ENCODE measurements around the gene HCRTR1. TPM values are rescaled to one million over a fixed set of nuclear protein-coding genes. Genes with fewer than 3 reads are reported as not detected.

HCRTR1 gene
- total RNA-seq, 1 experiment from 2014 or later = not detected

DNA sequence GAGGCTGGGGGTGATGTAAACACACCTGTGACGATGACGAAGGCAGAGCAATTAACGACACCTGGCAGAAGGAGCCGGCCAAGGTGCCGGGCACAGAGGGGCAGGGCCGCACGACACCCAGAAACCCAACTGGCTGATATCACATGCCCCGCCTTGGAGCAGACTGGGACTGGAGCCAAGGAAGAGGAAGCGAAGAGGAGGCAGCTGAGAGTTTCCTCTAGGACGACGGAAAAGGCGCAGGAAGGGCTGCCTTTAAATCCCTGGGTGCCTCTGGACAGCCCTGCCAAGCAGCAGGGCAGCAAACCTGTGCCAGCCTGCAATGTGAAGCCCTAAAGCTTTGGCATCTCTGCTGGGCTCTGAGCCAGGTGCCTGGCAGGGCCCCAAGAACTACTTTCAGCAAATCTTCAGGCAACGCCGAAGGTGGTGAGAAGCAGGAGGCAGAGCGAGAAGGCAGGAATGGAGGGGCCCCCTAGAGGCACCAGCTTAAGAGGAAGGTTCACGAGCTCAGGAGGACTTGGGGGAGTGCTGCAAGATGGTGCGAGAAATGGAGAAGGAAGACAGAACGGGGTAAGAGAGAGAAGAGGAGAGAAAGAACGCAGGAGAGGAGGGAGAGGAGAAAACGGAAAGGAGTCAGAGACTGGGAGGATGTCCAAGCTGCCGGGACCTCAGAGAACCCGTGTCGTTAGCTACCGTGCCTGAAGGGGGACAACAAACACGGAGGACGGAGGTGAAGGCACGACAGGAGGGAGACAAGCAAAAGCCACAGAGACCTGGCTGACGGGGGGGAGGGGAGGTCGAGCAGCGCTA, 52.5 kb downstream of the HCRTR1 start:
- POLR2A ChIA-PET (ENCODE audit: unreplicated experiment) = interaction anchor here (0.6 kb wide), 1 partner anchor 128 kb away, joined by 6 read pairs; no protein-coding TSS in a partner anchor
- peak overlapping the region; percentile 60 for H3K4me3 ChIP-seq (ENCODE audit: low read length)

DNA sequence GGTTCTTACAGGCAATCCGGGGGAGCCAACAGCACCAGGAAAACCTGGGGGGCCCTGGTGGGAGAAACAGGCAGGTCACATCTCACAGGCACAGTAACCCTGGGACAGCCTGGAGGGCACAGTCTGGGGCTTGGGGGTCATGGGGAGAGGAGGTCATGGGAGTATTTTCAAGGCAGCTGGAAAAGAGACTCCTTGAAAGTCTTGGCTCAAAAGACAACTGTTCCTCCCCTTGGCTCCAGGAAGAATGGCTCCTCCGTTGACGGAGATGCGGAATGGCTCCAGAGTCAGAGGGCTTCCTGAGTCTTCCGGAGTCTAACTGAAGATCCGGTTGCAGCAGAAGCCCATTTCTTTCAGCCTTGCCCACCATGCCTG, 53.1 kb downstream of the HCRTR1 start:
- H3K36me3 ChIP-seq (ENCODE audit: low read depth, low read length) = no peaks in the 10 kb centered on the region
- peak overlapping the region; percentile 24 for H3K9ac ChIP-seq (ENCODE audit: low read length)
- no peaks in the 10 kb centered on the region for H3K27me3 ChIP-seq (ENCODE audit: low read length)
- POLR2A ChIA-PET (ENCODE audit: unreplicated experiment) = no interaction called here
- H3K9me2 ChIP-seq (replicated peaks; ENCODE audit: low read length) = no peaks in the 10 kb centered on the region
- H3K9me3 ChIP-seq (ENCODE audit: low read length) = no peaks in the 10 kb centered on the region
- CTCF ChIA-PET = interaction anchor here (1.3 kb wide), 1 partner anchor 34 kb away, joined by 5 read pairs; no protein-coding TSS in a partner anchor
- peaks cover 28% of the 10 kb centered on the region for H3K4me1 ChIP-seq (ENCODE audit: insufficient read depth, low read length)
- peak overlapping the region; percentile 86 for H3K4me2 ChIP-seq (ENCODE audit: low read length)
- H3F3A ChIP-seq (ENCODE audit: low read length, unreplicated experiment) = no peaks in the 10 kb centered on the region
- no peaks in the 10 kb centered on the region for H3K79me2 ChIP-seq (ENCODE audit: low read length)
- TF ChIP-seq EZH2 (IDR thresholded peaks at IDR 0.05; ENCODE audit: low read length, unreplicated experiment) (no peak), EZH2phosphoT487 (IDR thresholded peaks at IDR 0.05; ENCODE audit: borderline replicate concordance, low read length) (no peak)
- TF ChIP-seq, protein P1, sequence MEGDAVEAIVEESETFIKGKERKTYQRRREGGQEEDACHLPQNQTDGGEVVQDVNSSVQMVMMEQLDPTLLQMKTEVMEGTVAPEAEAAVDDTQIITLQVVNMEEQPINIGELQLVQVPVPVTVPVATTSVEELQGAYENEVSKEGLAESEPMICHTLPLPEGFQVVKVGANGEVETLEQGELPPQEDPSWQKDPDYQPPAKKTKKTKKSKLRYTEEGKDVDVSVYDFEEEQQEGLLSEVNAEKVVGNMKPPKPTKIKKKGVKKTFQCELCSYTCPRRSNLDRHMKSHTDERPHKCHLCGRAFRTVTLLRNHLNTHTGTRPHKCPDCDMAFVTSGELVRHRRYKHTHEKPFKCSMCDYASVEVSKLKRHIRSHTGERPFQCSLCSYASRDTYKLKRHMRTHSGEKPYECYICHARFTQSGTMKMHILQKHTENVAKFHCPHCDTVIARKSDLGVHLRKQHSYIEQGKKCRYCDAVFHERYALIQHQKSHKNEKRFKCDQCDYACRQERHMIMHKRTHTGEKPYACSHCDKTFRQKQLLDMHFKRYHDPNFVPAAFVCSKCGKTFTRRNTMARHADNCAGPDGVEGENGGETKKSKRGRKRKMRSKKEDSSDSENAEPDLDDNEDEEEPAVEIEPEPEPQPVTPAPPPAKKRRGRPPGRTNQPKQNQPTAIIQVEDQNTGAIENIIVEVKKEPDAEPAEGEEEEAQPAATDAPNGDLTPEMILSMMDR (conservative IDR thresholded peaks at IDR 0.05; ENCODE audit: low read depth, low read length) = no peak
- H4K20me1 ChIP-seq (ENCODE audit: low read length) = no peaks in the 10 kb centered on the region
- H3K4me3 ChIP-seq (ENCODE audit: low read length) = peak overlapping the region; percentile 60
- intact Hi-C loops (cut with micrococcal nuclease) = loop anchor here (1.0 to 2.0 kb wide), 2 partner anchors 45 to 90 kb away; no protein-coding TSS in a partner anchor
- DNase-seq = no peak
- peak overlapping the region; percentile 43 for H3K27ac ChIP-seq (ENCODE audit: low read length)
- BruUV-seq (replicated peaks) = TSS peak; percentile 44
- H2AFZ ChIP-seq (ENCODE audit: low read length) = peak overlapping the region; percentile 70
- ATAC-seq = no peak

More for the DNA sequence above, 52.5 kb downstream of the HCRTR1 start:
- ATAC-seq (peak; percentile 70), DNase-seq (peak; percentile 77)
- Histone ChIP-seq H2AFZ (ENCODE audit: low read length) (peak overlapping the region; percentile 70), H3K36me3 (ENCODE audit: low read depth, low read length) (no peaks in the 10 kb centered on the region), H3F3A (ENCODE audit: low read length, unreplicated experiment) (no peaks in the 10 kb centered on the region), H3K9me2 (replicated peaks; ENCODE audit: low read length) (no peaks in the 10 kb centered on the region), H3K9me3 (ENCODE audit: low read length) (no peaks in the 10 kb centered on the region), H3K9ac (ENCODE audit: low read length) (peak overlapping the region; percentile 24), H3K4me2 (ENCODE audit: low read length) (peak overlapping the region; percentile 86), H3K4me1 (ENCODE audit: insufficient read depth, low read length) (peaks cover 28% of the 10 kb centered on the region), H3K27me3 (ENCODE audit: low read length) (no peaks in the 10 kb centered on the region), H3K79me2 (ENCODE audit: low read length) (no peaks in the 10 kb centered on the region), H4K20me1 (ENCODE audit: low read length) (no peaks in the 10 kb centered on the region), H3K27ac (ENCODE audit: low read length) (peak overlapping the region; percentile 43)
- TF ChIP-seq EZH2 (IDR thresholded peaks at IDR 0.05; ENCODE audit: low read length, unreplicated experiment) (no peak), EZH2phosphoT487 (IDR thresholded peaks at IDR 0.05; ENCODE audit: borderline replicate concordance, low read length) (no peak)
- TF ChIP-seq, protein P1 (conservative IDR thresholded peaks at IDR 0.05; ENCODE audit: low read depth, low read length) = peak; percentile 60
- CTCF ChIA-PET = interaction anchor here (0.8 to 1.3 kb wide), 2 partner anchors 35 to 119 kb away, joined by 5 to 15 read pairs; no protein-coding TSS in a partner anchor
- BruUV-seq (replicated peaks) = no TSS peak
- intact Hi-C loops (cut with micrococcal nuclease) = loop anchor here (1.0 to 2.0 kb wide), 2 partner anchors 45 to 91 kb away; no protein-coding TSS in a partner anchor

DNA sequence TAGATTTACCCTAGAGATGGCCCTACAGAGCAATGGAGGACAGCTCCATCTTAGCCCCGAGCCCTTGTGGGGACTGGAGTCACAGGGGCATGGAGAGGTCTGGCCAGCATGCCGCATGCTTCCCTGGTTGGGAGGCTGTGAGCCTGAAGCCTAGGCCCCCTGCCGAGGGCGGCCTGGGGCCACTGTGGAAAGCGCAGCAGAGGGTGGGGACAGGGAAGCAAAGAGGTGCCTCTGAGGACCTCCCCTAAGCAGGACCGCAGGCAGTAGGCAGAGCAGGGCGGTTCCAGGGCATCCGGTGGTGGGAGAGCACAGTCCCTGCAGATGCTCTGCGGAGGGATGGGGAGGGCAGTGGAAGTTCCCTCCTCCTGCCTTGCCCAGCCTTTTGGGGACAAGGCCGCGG, 53.7 kb downstream of the HCRTR1 start:
- CTCF ChIA-PET = no interaction called here
- Histone ChIP-seq H3K27me3 (ENCODE audit: low read length) (no peaks in the 10 kb centered on the region), H3K36me3 (ENCODE audit: low read depth, low read length) (no peaks in the 10 kb centered on the region)

More for the DNA sequence above, 53.7 kb downstream of the HCRTR1 start:
- TF ChIP-seq, protein P1 (conservative IDR thresholded peaks at IDR 0.05; ENCODE audit: low read depth, low read length) = no peak
- TF ChIP-seq EZH2phosphoT487 (IDR thresholded peaks at IDR 0.05; ENCODE audit: borderline replicate concordance, low read length) (no peak), EZH2 (IDR thresholded peaks at IDR 0.05; ENCODE audit: low read length, unreplicated experiment) (no peak)
- BruUV-seq (replicated peaks) = no TSS peak
- Histone ChIP-seq H3K27ac (ENCODE audit: low read length) (no peak overlapping the region), H3K4me2 (ENCODE audit: low read length) (no peak overlapping the region), H3K4me1 (ENCODE audit: insufficient read depth, low read length) (peaks cover 25% of the 10 kb centered on the region), H3K9ac (ENCODE audit: low read length) (no peak overlapping the region), H3K79me2 (ENCODE audit: low read length) (no peaks in the 10 kb centered on the region), H4K20me1 (ENCODE audit: low read length) (no peaks in the 10 kb centered on the region), H3K9me3 (ENCODE audit: low read length) (no peaks in the 10 kb centered on the region), H2AFZ (ENCODE audit: low read length) (no peak overlapping the region), H3F3A (ENCODE audit: low read length, unreplicated experiment) (no peaks in the 10 kb centered on the region), H3K4me3 (ENCODE audit: low read length) (no peak overlapping the region), H3K9me2 (replicated peaks; ENCODE audit: low read length) (no peaks in the 10 kb centered on the region)
- intact Hi-C loops (cut with micrococcal nuclease) = loop anchor here (2.0 kb wide), 1 partner anchor 90 kb away; no protein-coding TSS in a partner anchor
- no peak for ATAC-seq
- no peak for DNase-seq
- POLR2A ChIA-PET (ENCODE audit: unreplicated experiment) = no interaction called here
